DOHH2 (cell line): ENCODE data around the gene PTRHD1.

Experiments
- EZH2phosphoT487 ChIP-seq: fragments of 200-600 bp; sonication (generic); IDR thresholded peaks from 2 replicates; pipeline ENCODE4 v1.6.1; 2017; ENCODE audit warnings: borderline replicate concordance, mild to moderate bottlenecking, antibody characterized with exemption, low read length, moderate library complexity, mixed read lengths
- TF ChIP-seq, protein P1 (sequence below): fragments of 200-600 bp; sonication (generic); IDR thresholded peaks from one replicate; pipeline ENCODE4 v1.5.1; 2014; ENCODE audit warnings: antibody characterized with exemption, mild to moderate bottlenecking, low read depth, low read length; ENCODE audit not compliant: poor library complexity, severe bottlenecking

DNA sequence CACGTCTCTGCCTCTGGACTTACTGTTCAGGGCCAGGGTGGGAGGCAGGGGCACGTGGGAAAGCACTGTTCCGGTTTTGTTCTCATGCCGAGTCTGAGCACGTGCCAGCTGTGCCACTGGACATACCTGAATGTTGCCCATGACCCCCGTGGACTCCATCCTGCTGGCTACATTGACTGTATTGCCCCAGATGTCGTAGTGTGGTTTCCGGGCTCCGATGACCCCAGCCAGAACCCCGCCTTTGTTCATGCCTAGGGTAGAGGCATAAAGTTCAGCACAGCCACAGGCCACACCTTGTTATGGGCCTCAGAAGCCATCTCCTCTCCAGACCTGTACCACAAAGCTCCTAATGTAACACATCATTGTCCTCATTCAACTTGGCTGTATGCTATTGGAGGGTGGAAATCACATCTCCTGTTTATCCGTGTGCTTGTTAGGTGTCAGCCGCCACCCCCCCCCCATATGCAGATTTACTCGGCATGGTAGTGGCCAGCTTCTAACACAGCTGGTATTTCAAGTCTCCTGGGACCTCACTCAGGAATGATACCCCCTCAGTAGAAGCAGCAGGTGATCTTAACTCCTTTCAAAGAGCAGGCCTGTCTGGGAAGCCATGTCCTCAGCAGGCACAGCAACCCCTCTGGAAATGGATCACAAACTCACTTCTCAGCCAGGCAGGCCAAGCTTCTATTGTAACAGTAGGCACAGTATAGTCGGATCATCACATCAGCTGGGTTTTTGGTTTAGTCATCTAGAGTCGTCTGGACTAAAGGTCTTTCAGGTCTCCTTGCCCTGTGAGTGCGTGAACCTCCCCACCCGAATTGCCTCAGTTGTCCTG lies 27.6 kb upstream of the PTRHD1 start:
- TF ChIP-seq, protein P1, sequence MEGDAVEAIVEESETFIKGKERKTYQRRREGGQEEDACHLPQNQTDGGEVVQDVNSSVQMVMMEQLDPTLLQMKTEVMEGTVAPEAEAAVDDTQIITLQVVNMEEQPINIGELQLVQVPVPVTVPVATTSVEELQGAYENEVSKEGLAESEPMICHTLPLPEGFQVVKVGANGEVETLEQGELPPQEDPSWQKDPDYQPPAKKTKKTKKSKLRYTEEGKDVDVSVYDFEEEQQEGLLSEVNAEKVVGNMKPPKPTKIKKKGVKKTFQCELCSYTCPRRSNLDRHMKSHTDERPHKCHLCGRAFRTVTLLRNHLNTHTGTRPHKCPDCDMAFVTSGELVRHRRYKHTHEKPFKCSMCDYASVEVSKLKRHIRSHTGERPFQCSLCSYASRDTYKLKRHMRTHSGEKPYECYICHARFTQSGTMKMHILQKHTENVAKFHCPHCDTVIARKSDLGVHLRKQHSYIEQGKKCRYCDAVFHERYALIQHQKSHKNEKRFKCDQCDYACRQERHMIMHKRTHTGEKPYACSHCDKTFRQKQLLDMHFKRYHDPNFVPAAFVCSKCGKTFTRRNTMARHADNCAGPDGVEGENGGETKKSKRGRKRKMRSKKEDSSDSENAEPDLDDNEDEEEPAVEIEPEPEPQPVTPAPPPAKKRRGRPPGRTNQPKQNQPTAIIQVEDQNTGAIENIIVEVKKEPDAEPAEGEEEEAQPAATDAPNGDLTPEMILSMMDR: no peak
- TF ChIP-seq EZH2phosphoT487: no peak
